H1 (cell line): ENCODE data around the gene ARL2.

Experiments
- CHD2 ChIP-seq: IDR thresholded peaks from 2 replicates; pipeline ENCODE4 v1.6.1; 2012; ENCODE audit warnings: low read length, improper control_type of control experiment
- EGR1 ChIP-seq: IDR thresholded peaks from 2 replicates; pipeline ENCODE4 v1.6.1; 2011; ENCODE audit warnings: low read depth, low read length, borderline replicate concordance
- EP300 ChIP-seq, 2 experiments: IDR thresholded peaks; 1 replicate in 1 of 2; 2 replicates in 1 of 2; pipeline ENCODE4 v1.6.1; 2011 to 2012; ENCODE audit warnings: low read depth in 2 of 2, low read length in 2 of 2, mild to moderate bottlenecking in 2 of 2, borderline replicate concordance in 1 of 2, inconsistent platforms in 1 of 2, moderate library complexity in 1 of 2
- EZH2 ChIP-seq: fragments of 200-600 bp; sonication (generic); IDR thresholded peaks from 2 replicates; pipeline ENCODE4 v1.7.1; 2012; ENCODE audit warnings: low read depth, mild to moderate bottlenecking, moderate library complexity, low read length, inconsistent platforms; ENCODE audit not compliant: severe bottlenecking
- JUND ChIP-seq: IDR thresholded peaks from 2 replicates; pipeline ENCODE4 v1.6.1; 2011; ENCODE audit warnings: mild to moderate bottlenecking, improper control_type of control experiment, low read length
- POLR2A ChIP-seq, 2 experiments: IDR thresholded peaks; 1 replicate in 1 of 2; 2 replicates in 1 of 2; pipeline ENCODE4 v1.6.1; 2011; ENCODE audit warnings: low read depth in 2 of 2, low read length in 2 of 2, mild to moderate bottlenecking in 2 of 2; ENCODE audit errors: control extremely low read depth in 1 of 2
- RAD21 ChIP-seq, 2 experiments: IDR thresholded peaks in 1 of 2; conservative IDR thresholded peaks in 1 of 2; 2 replicates each; pipeline ENCODE4 v1.6.1; 2011; ENCODE audit warnings: low read depth in 2 of 2, low read length in 2 of 2, improper control_type of control experiment in 1 of 2, inconsistent platforms in 1 of 2, mild to moderate bottlenecking in 1 of 2, moderate library complexity in 1 of 2
- SP4 ChIP-seq: IDR thresholded peaks from 2 replicates; pipeline ENCODE4 v1.6.1; 2012; ENCODE audit warnings: low read length, inconsistent platforms
- TAF1 ChIP-seq: IDR thresholded peaks from 2 replicates; pipeline ENCODE4 v1.6.1; 2011; ENCODE audit warnings: mild to moderate bottlenecking, low read depth, low read length
- YY1 ChIP-seq: IDR thresholded peaks from 2 replicates; pipeline ENCODE4 v1.6.1; 2011; ENCODE audit warnings: low read depth, mild to moderate bottlenecking, low read length
- TF ChIP-seq, protein P1 (sequence below), 3 experiments: IDR thresholded peaks; 1 replicate in 2 of 3; 2 replicates in 1 of 3; pipeline versions ENCODE4 v1.5.1 to v1.6.1; 2011; ENCODE audit warnings: low read length in 3 of 3, mild to moderate bottlenecking in 3 of 3, inconsistent platforms in 2 of 3, low read depth in 1 of 3, moderate library complexity in 1 of 3; ENCODE audit not compliant: insufficient read depth in 1 of 3; ENCODE audit errors: control extremely low read depth in 1 of 3

DNA sequence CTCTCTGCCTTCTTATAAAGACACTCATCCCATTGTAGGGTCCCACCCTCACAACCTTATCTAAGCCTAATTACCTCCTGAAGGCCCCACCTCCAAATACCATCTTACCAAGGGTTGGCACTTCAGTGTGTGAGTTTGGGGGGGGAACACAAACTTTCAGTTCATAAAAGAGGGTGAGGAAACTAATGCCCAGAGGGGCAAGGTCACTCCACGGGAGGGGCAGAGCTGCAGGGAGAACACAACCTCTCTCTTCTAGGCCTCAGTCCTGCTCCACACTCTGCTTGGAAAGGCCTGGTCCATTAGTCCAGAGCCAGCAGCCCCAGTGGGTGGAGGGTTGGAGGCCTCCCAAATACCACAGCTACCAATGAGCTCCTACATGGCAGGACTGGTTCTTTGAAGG, 14.5 kb upstream of the ARL2 start:
- no peak for TF ChIP-seq SP4
- no peak for TF ChIP-seq POLR2A (IDR thresholded peaks at IDR 0.05; ENCODE audit: control extremely low read depth in 1 of 2, low read depth in 2 of 2, low read length in 2 of 2)
- no peak for TF ChIP-seq TAF1
- no peak for TF ChIP-seq EP300 (IDR thresholded peaks at IDR 0.05; ENCODE audit: borderline replicate concordance in 1 of 2, low read depth in 2 of 2, low read length in 2 of 2)
- TF ChIP-seq, protein P1, sequence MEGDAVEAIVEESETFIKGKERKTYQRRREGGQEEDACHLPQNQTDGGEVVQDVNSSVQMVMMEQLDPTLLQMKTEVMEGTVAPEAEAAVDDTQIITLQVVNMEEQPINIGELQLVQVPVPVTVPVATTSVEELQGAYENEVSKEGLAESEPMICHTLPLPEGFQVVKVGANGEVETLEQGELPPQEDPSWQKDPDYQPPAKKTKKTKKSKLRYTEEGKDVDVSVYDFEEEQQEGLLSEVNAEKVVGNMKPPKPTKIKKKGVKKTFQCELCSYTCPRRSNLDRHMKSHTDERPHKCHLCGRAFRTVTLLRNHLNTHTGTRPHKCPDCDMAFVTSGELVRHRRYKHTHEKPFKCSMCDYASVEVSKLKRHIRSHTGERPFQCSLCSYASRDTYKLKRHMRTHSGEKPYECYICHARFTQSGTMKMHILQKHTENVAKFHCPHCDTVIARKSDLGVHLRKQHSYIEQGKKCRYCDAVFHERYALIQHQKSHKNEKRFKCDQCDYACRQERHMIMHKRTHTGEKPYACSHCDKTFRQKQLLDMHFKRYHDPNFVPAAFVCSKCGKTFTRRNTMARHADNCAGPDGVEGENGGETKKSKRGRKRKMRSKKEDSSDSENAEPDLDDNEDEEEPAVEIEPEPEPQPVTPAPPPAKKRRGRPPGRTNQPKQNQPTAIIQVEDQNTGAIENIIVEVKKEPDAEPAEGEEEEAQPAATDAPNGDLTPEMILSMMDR (IDR thresholded peaks at IDR 0.05; ENCODE audit: control extremely low read depth in 1 of 3, insufficient read depth in 1 of 3, low read depth in 1 of 3, low read length in 3 of 3) = no peak
- no peak for TF ChIP-seq EZH2
- no peak for TF ChIP-seq YY1
- TF ChIP-seq JUND = no peak
- no peak for TF ChIP-seq EGR1
- no peak for TF ChIP-seq RAD21 (IDR thresholded peaks at IDR 0.05 in 1 of 2, conservative IDR thresholded peaks at IDR 0.05 in 1 of 2; ENCODE audit: low read depth in 2 of 2, low read length in 2 of 2)
- no peak for TF ChIP-seq CHD2
